ENCODE results near the gene SPAG5. TPM values are rescaled to one million over a fixed set of nuclear protein-coding genes. Genes with fewer than 3 reads are reported as not detected.

Gene SPAG5
- polyA plus RNA-seq, 1 donor, result 35.1 TPM

DNA sequence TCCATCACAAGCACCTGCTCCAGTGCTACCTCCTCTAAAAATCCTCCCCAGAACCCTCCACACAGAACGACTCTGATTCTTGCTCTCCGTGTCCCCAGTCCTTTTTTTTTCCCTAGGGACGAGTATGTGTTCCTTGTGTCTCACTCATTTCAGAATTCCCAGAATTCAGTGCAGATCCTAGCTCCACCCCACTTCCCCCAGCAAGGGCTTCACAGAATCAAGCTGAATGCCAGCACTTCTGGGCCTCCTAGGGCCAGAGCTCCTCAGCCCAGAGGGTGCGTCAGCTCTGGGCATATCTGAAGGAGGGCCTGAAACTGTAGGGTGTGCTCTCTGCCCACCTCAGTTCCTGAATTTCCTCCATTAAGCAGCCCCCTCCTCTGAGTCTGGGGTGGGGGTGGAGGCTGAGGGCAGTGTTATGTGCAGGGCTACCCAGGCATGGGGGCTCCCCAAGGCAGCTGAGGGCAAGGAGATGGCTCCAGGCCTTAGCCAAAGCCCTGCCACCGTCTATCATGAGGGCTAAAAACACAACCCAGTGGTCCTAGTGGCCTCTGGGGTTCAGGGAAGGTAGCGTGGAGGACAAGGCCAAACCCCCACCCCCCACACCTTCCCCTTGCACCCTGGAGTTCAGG lies 52.9 kb downstream of the SPAG5 start:
- Histone ChIP-seq H3K9me3 (ENCODE audit: control insufficient read depth, low read depth, low read length) (no peaks in the 10 kb centered on the region), H3K4me3 (ENCODE audit: low read length) (no peak overlapping the region), H3K27me3 (ENCODE audit: control insufficient read depth, insufficient read depth, low read length) (no peaks in the 10 kb centered on the region), H3K4me1 (ENCODE audit: control insufficient read depth, insufficient read depth, low read length) (peaks cover 40% of the 10 kb centered on the region), H3K36me3 (ENCODE audit: control insufficient read depth, insufficient read depth, low read length) (peaks cover 18% of the 10 kb centered on the region), H3K27ac (ENCODE audit: low read length) (no peak overlapping the region)
- WGBS (ENCODE audit: insufficient coverage, low lambda C conversion rate), result no CpG with 5 or more reads among the region's 6 CpGs
- DNase-seq, result no peak

GRCh38 chr17:28545141-28545503 lies 53.7 kb downstream of the SPAG5 start:
- no peak for DNase-seq
- Histone ChIP-seq H3K4me1 (ENCODE audit: control insufficient read depth, insufficient read depth, low read length) (peaks cover 33% of the 10 kb centered on the region), H3K27me3 (ENCODE audit: control insufficient read depth, insufficient read depth, low read length) (no peaks in the 10 kb centered on the region), H3K4me3 (ENCODE audit: low read length) (no peak overlapping the region), H3K36me3 (ENCODE audit: control insufficient read depth, insufficient read depth, low read length) (peaks cover 18% of the 10 kb centered on the region), H3K27ac (ENCODE audit: low read length) (no peak overlapping the region), H3K9me3 (ENCODE audit: control insufficient read depth, low read depth, low read length) (no peaks in the 10 kb centered on the region)
- no CpG with 5 or more reads among the region's 2 CpGs for WGBS (ENCODE audit: insufficient coverage, low lambda C conversion rate)

DNA sequence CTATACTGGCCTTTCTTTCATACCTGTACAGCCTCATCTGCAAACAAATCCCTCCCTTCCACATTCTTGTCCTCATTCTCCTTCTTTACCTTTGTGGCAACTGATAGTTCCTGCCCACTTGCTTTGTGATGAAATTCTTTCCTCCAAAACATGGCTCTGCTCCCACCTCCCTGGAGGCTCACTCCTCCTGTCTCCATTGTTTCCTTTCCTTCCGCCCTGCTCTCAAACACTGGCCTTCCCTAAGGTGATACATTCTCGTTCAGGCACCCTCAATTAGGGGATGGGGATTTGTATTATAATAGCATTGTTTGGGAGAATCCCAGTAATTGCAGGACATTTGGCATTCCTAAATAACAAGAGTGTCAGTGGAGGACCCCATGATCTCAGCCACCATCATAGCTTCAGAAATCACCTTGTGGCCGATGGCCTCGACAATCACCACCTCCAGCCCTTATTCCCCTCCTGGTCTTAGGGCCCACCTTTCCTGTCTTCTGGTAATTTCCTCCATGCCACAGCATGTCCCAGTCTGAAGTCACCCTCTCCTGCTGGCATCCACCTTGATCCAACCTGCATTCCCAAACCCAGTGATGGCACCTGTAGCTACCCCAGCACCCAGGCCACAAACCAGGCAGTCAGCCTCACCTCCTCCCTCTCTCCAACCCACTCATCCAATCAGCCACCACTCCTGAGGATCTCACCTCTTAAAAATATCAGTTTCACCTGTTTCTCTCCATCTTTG lies 54.3 kb downstream of the SPAG5 start:
- WGBS (ENCODE audit: insufficient coverage, low lambda C conversion rate), result 90% methylated on average over 2 of the region's 4 CpGs
- peaks cover 27% of the 10 kb centered on the region for H3K4me1 ChIP-seq (ENCODE audit: control insufficient read depth, insufficient read depth, low read length)
- no peaks in the 10 kb centered on the region for H3K27me3 ChIP-seq (ENCODE audit: control insufficient read depth, insufficient read depth, low read length)
- H3K36me3 ChIP-seq (ENCODE audit: control insufficient read depth, insufficient read depth, low read length), result peaks cover 18% of the 10 kb centered on the region
- no peak for DNase-seq
- H3K9me3 ChIP-seq (ENCODE audit: control insufficient read depth, low read depth, low read length), result no peaks in the 10 kb centered on the region
- no peak overlapping the region for H3K4me3 ChIP-seq (ENCODE audit: low read length)
- H3K27ac ChIP-seq (ENCODE audit: low read length), result no peak overlapping the region

DNA sequence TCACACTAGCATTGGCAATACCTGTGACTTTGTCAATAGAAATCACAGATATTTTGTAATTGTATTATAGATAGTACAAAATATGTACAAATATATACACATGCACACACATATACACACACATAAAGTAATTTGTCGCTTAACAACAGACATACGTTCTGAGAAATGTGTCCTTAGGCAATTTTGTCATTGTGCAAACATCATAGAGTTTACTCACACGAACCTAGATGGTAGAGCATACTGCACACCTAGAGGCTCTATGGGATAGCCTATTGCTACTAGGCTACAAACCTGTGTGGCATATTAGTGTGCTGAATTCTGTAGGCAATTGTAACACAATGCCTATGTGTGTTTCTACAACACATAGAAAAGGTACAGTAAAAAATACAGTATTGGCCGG lies 57.4 kb downstream of the SPAG5 start:
- no peaks in the 10 kb centered on the region for H3K27me3 ChIP-seq (ENCODE audit: control insufficient read depth, insufficient read depth, low read length)

GRCh38 chr17:28540231-28540630 lies 58.6 kb downstream of the SPAG5 start:
- Histone ChIP-seq H3K4me1 (ENCODE audit: control insufficient read depth, insufficient read depth, low read length) (peaks cover 4% of the 10 kb centered on the region), H3K27ac (ENCODE audit: low read length) (no peak overlapping the region), H3K9me3 (ENCODE audit: control insufficient read depth, low read depth, low read length) (no peaks in the 10 kb centered on the region), H3K4me3 (ENCODE audit: low read length) (no peak overlapping the region), H3K27me3 (ENCODE audit: control insufficient read depth, insufficient read depth, low read length) (no peaks in the 10 kb centered on the region), H3K36me3 (ENCODE audit: control insufficient read depth, insufficient read depth, low read length) (no peaks in the 10 kb centered on the region)
- no CpG with 5 or more reads among the region's 4 CpGs for WGBS (ENCODE audit: insufficient coverage, low lambda C conversion rate)
- DNase-seq, result no peak

More for the DNA sequence above, 57.4 kb downstream of the SPAG5 start:
- Histone ChIP-seq H3K36me3 (ENCODE audit: control insufficient read depth, insufficient read depth, low read length) (peaks cover 8% of the 10 kb centered on the region), H3K27ac (ENCODE audit: low read length) (no peak overlapping the region), H3K9me3 (ENCODE audit: control insufficient read depth, low read depth, low read length) (no peaks in the 10 kb centered on the region), H3K4me1 (ENCODE audit: control insufficient read depth, insufficient read depth, low read length) (peaks cover 5% of the 10 kb centered on the region), H3K4me3 (ENCODE audit: low read length) (no peak overlapping the region)
- no CpG with 5 or more reads among the region's 4 CpGs for WGBS (ENCODE audit: insufficient coverage, low lambda C conversion rate)
- DNase-seq, result no peak

DNA sequence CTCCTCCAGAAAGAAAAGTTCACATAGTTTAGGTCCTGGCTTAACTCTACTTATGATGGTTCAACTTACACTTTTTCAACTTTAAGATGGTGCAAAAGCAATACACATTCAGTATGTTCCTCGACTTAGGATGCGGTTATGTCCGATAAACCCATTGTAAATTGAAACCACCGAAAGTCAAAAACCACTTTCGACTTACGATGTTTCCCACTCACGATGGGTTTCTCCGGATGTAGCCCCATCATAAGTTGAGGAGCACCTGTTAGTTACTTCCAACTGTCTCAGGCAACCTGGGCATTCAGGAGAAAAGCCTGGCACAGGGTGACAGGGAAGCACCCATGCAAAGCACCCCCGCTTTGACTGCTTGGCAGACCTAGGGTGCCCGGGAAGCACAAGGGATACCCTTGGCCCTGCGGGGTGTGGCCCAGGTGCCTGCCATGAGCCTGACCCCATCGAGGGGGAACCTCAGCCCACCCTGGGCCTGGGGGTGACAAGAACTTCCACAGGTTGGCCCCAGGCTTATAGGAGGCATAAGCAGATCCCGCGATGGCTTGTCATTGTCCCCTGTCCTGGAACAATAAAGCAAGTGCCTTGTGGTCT lies 60.4 kb downstream of the SPAG5 start:
- DNase-seq, result no peak
- WGBS (ENCODE audit: insufficient coverage, low lambda C conversion rate), result no CpG with 5 or more reads among the region's 14 CpGs

GRCh38 chr17:28537219-28537610 lies 61.6 kb downstream of the SPAG5 start:
- no peak for DNase-seq
- no CpG with 5 or more reads among the region's 12 CpGs for WGBS (ENCODE audit: insufficient coverage, low lambda C conversion rate)

More for the DNA sequence above, 60.4 kb downstream of the SPAG5 start:
- Histone ChIP-seq H3K27me3 (ENCODE audit: control insufficient read depth, insufficient read depth, low read length) (no peaks in the 10 kb centered on the region), H3K4me3 (ENCODE audit: low read length) (no peak overlapping the region), H3K36me3 (ENCODE audit: control insufficient read depth, insufficient read depth, low read length) (no peaks in the 10 kb centered on the region), H3K4me1 (ENCODE audit: control insufficient read depth, insufficient read depth, low read length) (peaks cover 4% of the 10 kb centered on the region), H3K9me3 (ENCODE audit: control insufficient read depth, low read depth, low read length) (no peaks in the 10 kb centered on the region), H3K27ac (ENCODE audit: low read length) (no peak overlapping the region)

GRCh38 chr17:28536532-28537218 lies 62.1 kb downstream of the SPAG5 start:
- Histone ChIP-seq H3K27me3 (ENCODE audit: control insufficient read depth, insufficient read depth, low read length) (no peaks in the 10 kb centered on the region), H3K4me1 (ENCODE audit: control insufficient read depth, insufficient read depth, low read length) (peaks cover 4% of the 10 kb centered on the region), H3K27ac (ENCODE audit: low read length) (no peak overlapping the region), H3K4me3 (ENCODE audit: low read length) (no peak overlapping the region), H3K9me3 (ENCODE audit: control insufficient read depth, low read depth, low read length) (no peaks in the 10 kb centered on the region), H3K36me3 (ENCODE audit: control insufficient read depth, insufficient read depth, low read length) (no peaks in the 10 kb centered on the region)
- no CpG with 5 or more reads among the region's 9 CpGs for WGBS (ENCODE audit: insufficient coverage, low lambda C conversion rate)
- no peak for DNase-seq

More at GRCh38 chr17:28537219-28537610, 61.6 kb downstream of the SPAG5 start:
- peaks cover 4% of the 10 kb centered on the region for H3K4me1 ChIP-seq (ENCODE audit: control insufficient read depth, insufficient read depth, low read length)
- H3K36me3 ChIP-seq (ENCODE audit: control insufficient read depth, insufficient read depth, low read length), result no peaks in the 10 kb centered on the region
- no peaks in the 10 kb centered on the region for H3K9me3 ChIP-seq (ENCODE audit: control insufficient read depth, low read depth, low read length)
- no peak overlapping the region for H3K4me3 ChIP-seq (ENCODE audit: low read length)
- H3K27me3 ChIP-seq (ENCODE audit: control insufficient read depth, insufficient read depth, low read length), result no peaks in the 10 kb centered on the region
- H3K27ac ChIP-seq (ENCODE audit: low read length), result no peak overlapping the region

GRCh38 chr17:28534740-28535375 lies 64.0 kb downstream of the SPAG5 start:
- no CpG with 5 or more reads among the region's 11 CpGs for WGBS (ENCODE audit: insufficient coverage, low lambda C conversion rate)
- H3K36me3 ChIP-seq (ENCODE audit: control insufficient read depth, insufficient read depth, low read length), result no peaks in the 10 kb centered on the region
- no peak overlapping the region for H3K27ac ChIP-seq (ENCODE audit: low read length)
- H3K4me1 ChIP-seq (ENCODE audit: control insufficient read depth, insufficient read depth, low read length), result peaks cover 4% of the 10 kb centered on the region
- H3K27me3 ChIP-seq (ENCODE audit: control insufficient read depth, insufficient read depth, low read length), result no peaks in the 10 kb centered on the region
- no peak overlapping the region for H3K4me3 ChIP-seq (ENCODE audit: low read length)
- DNase-seq, result no peak
- H3K9me3 ChIP-seq (ENCODE audit: control insufficient read depth, low read depth, low read length), result no peaks in the 10 kb centered on the region

Measured in large intestine (tissue), 3 donors.